GM12878 (cell line): Measurements from ENCODE around the gene GRB10. TPM values are rescaled to one million over a fixed set of nuclear protein-coding genes. Genes with fewer than 3 reads are reported as not detected.

Experiments used
- ATAC-seq: fragments of 200-7000 bp; cut with Tn5 transposase; 3 replicates; pipeline ENCODE4 v1.9.1; 2020; ENCODE audit warnings: mild to moderate bottlenecking, moderate library complexity
- BruUV-seq: library from RNA; stranded (reverse); fragments of 400-500 nt; replicated peaks from 2 replicates; lab custom pipeline; 2021; lab: Mats Ljungman, UMichigan
- CTCF ChIA-PET: fragments of 300-600 bp; sonication (Branson Sonifier 250); formaldehyde crosslinking; extraction: SDS; loops from one replicate; lab custom pipeline; 2021; ENCODE audit warnings: inconsistent platforms; lab: Yijun Ruan, JAX
- POLR2A ChIA-PET: fragments of 350-600 bp; formaldehyde crosslinking; extraction: SDS; loops from one replicate; lab custom pipeline; 2021; ENCODE audit warnings: inconsistent platforms; lab: Charles Lee
- RAD21 ChIA-PET: fragments of 300-600 bp; sonication (Branson Sonifier 250); formaldehyde crosslinking; loops from one replicate; lab custom pipeline; 2023; ENCODE audit warnings: antibody characterized with exemption; ENCODE audit not compliant: unreplicated experiment; lab: Charles Lee
- SMC1A ChIA-PET: fragments of 300-600 bp; sonication (Branson Sonifier 250); formaldehyde crosslinking; loops from one replicate; lab custom pipeline; 2023; ENCODE audit not compliant: unreplicated experiment, uncharacterized antibody; lab: Charles Lee
- DNase-seq: peaks from one replicate; pipeline ENCODE4 v3.0.0-alpha.2; 2011; ENCODE audit warnings: low read depth, low spot score
- FAIRE-seq: peaks from 3 replicates; lab custom pipeline; 2011; peaks lifted over from hg19 to GRCh38; lab: Jason Lieb, UNC
- H2AFZ ChIP-seq: 2 replicates; pipeline ENCODE4 v1.6.0; 2011; ENCODE audit warnings: low read depth, low read length, control low read depth; ENCODE audit not compliant: control insufficient read depth
- H3K27ac ChIP-seq: 2 replicates; pipeline ENCODE4 v1.5.1; 2011; ENCODE audit warnings: control low read depth; ENCODE audit not compliant: control insufficient read depth, insufficient read depth
- H3K27me3 ChIP-seq, 2 experiments: replicated peaks in 1 of 2; 2 replicates each; pipeline versions ENCODE4 v1.6.0 to v1.6.1; 2011; ENCODE audit warnings: low read length in 1 of 2; ENCODE audit not compliant: control insufficient read depth in 2 of 2, insufficient read depth in 2 of 2
- H3K36me3 ChIP-seq, 2 experiments: 2 replicates each; pipeline ENCODE4 v1.5.1; 2011; ENCODE audit warnings: low read length in 1 of 2; ENCODE audit not compliant: control insufficient read depth in 2 of 2, insufficient read depth in 2 of 2
- H3K4me1 ChIP-seq: 2 replicates; pipeline ENCODE4 v1.6.1; 2011; ENCODE audit warnings: mild to moderate bottlenecking, low read length, moderate library complexity, mixed read lengths; ENCODE audit not compliant: control insufficient read depth, insufficient read depth
- H3K4me2 ChIP-seq: 2 replicates; pipeline ENCODE4 v1.6.0; 2011; ENCODE audit warnings: control low read depth; ENCODE audit not compliant: control insufficient read depth, insufficient read depth
- H3K4me3 ChIP-seq: fragments of 200-600 bp; sonication (generic); 2 replicates; pipeline ENCODE4 v1.5.1; 2016
- H3K79me2 ChIP-seq: 2 replicates; pipeline ENCODE4 v1.6.0; 2011; ENCODE audit warnings: low read length; ENCODE audit not compliant: control insufficient read depth, insufficient read depth
- H3K9ac ChIP-seq: 2 replicates; pipeline ENCODE4 v1.8.0; 2011; ENCODE audit warnings: low read length, control low read depth, mixed read lengths; ENCODE audit not compliant: control insufficient read depth, insufficient read depth
- H3K9me3 ChIP-seq: replicated peaks from 3 replicates; pipeline ENCODE4 v1.5.1; 2011; ENCODE audit warnings: mild to moderate bottlenecking, low read length; ENCODE audit not compliant: control insufficient read depth, insufficient read depth
- H4K20me1 ChIP-seq: 2 replicates; pipeline ENCODE4 v1.6.0; 2011; ENCODE audit not compliant: control insufficient read depth, insufficient read depth
- EED ChIP-seq: sonication (generic); IDR thresholded peaks from 2 replicates; pipeline ENCODE4 v1.6.1; 2016; ENCODE audit warnings: antibody characterized with exemption, low read depth
- ELK1 ChIP-seq: IDR thresholded peaks from 2 replicates; pipeline ENCODE4 v1.6.1; 2012; ENCODE audit warnings: low read depth, low read length, improper control_type of control experiment
- FOXM1 ChIP-seq: IDR thresholded peaks from 2 replicates; pipeline ENCODE4 v1.6.1; 2012; ENCODE audit warnings: low read depth, mild to moderate bottlenecking, inconsistent platforms, low read length, moderate library complexity
- IRF3 ChIP-seq: fragments of 450-650 bp; IDR thresholded peaks from 2 replicates; pipeline ENCODE4 v1.6.1; 2014; ENCODE audit warnings: mild to moderate bottlenecking
- PKNOX1 ChIP-seq: fragments of 450-650 bp; IDR thresholded peaks from 2 replicates; pipeline ENCODE4 v1.6.1; 2016; ENCODE audit warnings: mild to moderate bottlenecking
- POLR2AphosphoS5 ChIP-seq: IDR thresholded peaks from 2 replicates; pipeline ENCODE4 v1.6.1; 2011; ENCODE audit warnings: mild to moderate bottlenecking, low read length, inconsistent platforms
- RAD21 ChIP-seq: IDR thresholded peaks from 2 replicates; pipeline ENCODE4 v1.6.1; 2011; ENCODE audit warnings: mild to moderate bottlenecking, low read depth, low read length, moderate library complexity; ENCODE audit not compliant: insufficient read depth
- SMAD1 ChIP-seq: fragments of 450-650 bp; IDR thresholded peaks from 2 replicates; pipeline ENCODE4 v1.6.1; 2018; ENCODE audit warnings: mild to moderate bottlenecking, low read depth; ENCODE audit not compliant: partially characterized antibody
- USF1 ChIP-seq: IDR thresholded peaks from 2 replicates; pipeline ENCODE4 v1.6.1; 2011; ENCODE audit warnings: borderline replicate concordance, low read depth, mild to moderate bottlenecking, moderate library complexity, mixed read lengths, low read length; ENCODE audit not compliant: insufficient read depth; ENCODE audit errors: extremely low read length
- YBX1 ChIP-seq: fragments of 450-650 bp; IDR thresholded peaks from 2 replicates; pipeline ENCODE4 v1.6.1; 2016; ENCODE audit warnings: antibody characterized with exemption
- ZNF217 ChIP-seq: fragments of 450-650 bp; IDR thresholded peaks from 2 replicates; pipeline ENCODE4 v1.6.1; 2017; ENCODE audit warnings: antibody characterized with exemption, mild to moderate bottlenecking
- WGBS: methylation state at CpG from one replicate; pipeline ENCODE4 v1.1.6; 2016; ENCODE audit warnings: low lambda C conversion rate; ENCODE audit not compliant: insufficient replicate concordance, insufficient coverage; ENCODE audit errors: missing lambda C conversion rate; 5-methylcytosine and 5-hydroxymethylcytosine counted together
- in situ Hi-C: fragments of 300-500 bp; cut with MboI; formaldehyde crosslinking; loops from 9 replicates; pipeline ENCODE4 v1.14.3; 2018; ENCODE audit warnings: mixed read lengths
- intact Hi-C: fragments of 100-400 bp; cut with micrococcal nuclease; formaldehyde crosslinking; loops from one replicate; pipeline ENCODE4 v1.14.2; 2022; ENCODE audit not compliant: unreplicated experiment
- polyA plus RNA-seq, 11 experiments: library from polyadenylated mRNA; depleted of rRNA in 4 of 11; unstranded in 6 of 11; stranded (reverse) in 5 of 11; fragments of >200 nt; fragmentation: Nextera tagmentation in 4 of 11; fragmentation: Illumina TruSeq in 1 of 11; extraction: Ambion mirVana in 4 of 11; extraction: Trizol in 1 of 11; gene quantifications; 1 replicate in 1 of 11; 2 replicates in 10 of 11; pipeline versions ENCODE4 v1.2.1 to v1.2.3, GENCODE V29; 2011 to 2016; ENCODE audit warnings: inconsistent platforms in 2 of 11, missing spikeins in 2 of 11, low read depth in 1 of 11
- total RNA-seq, 4 experiments: library from RNA; depleted of rRNA in 3 of 4; stranded (reverse); fragments of >200 nt in 3 of 4; fragmentation: Illumina TruSeq in 1 of 4; extraction: Trizol in 1 of 4; gene quantifications; 2 replicates each; pipeline versions ENCODE4 v1.2.1 to v1.2.3, GENCODE V29; 2013 to 2021
- TF ChIP-seq, protein P1 (sequence below): IDR thresholded peaks from 2 replicates; pipeline ENCODE4 v1.6.1; 2011; ENCODE audit warnings: low read depth, mild to moderate bottlenecking, low read length, moderate library complexity, borderline replicate concordance; ENCODE audit errors: extremely low read depth

Gene GRB10
- total and polyA plus RNA-seq, 10 of the 15 experiments (the other 5 are each of a cell fraction or from before 2014, with no cell fraction given) = 0.04 to 0.33 TPM; not detected in 8

- RAD21 ChIA-PET = no interaction called here
- Histone ChIP-seq H3K27me3 (peaks cover 2 to 3% of the 10 kb centered on the region in 2 experiments; a peak in 2 of 4 replicates), H2AFZ (no peak overlapping the region), H3K9me3 (no peaks in the 10 kb centered on the region), H4K20me1 (no peaks in the 10 kb centered on the region), H3K36me3 (no peaks in the 10 kb centered on the region), H3K9ac (no peak overlapping the region), H3K27ac (no peak overlapping the region), H3K4me2 (no peak overlapping the region), H3K4me3 (no peak overlapping the region), H3K4me1 (no peaks in the 10 kb centered on the region), H3K79me2 (no peaks in the 10 kb centered on the region)
- FAIRE-seq (peak; percentile 23), ATAC-seq (no peak), DNase-seq (no peak)
- CTCF ChIA-PET = no interaction called here
- TF ChIP-seq ELK1 (no peak), IRF3 (no peak), ZNF217 (no peak)
- TF ChIP-seq, protein P1, sequence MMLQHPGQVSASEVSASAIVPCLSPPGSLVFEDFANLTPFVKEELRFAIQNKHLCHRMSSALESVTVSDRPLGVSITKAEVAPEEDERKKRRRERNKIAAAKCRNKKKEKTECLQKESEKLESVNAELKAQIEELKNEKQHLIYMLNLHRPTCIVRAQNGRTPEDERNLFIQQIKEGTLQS = no peak
- SMC1A ChIA-PET = no interaction called here
- in situ Hi-C loops (no loop called here), intact Hi-C loops (no loop called here)
- BruUV-seq = no TSS peak
- POLR2A ChIA-PET = no interaction called here
These were observed 83.6 kb downstream of the GRB10 start for GRCh38 chr7:50699143-50699542.

GRCh38 chr7:50697748-50698147 is 84.9 kb downstream of the GRB10 start:
- ChIA-PET RAD21 (interaction anchor here (1.4 kb wide), 1 partner anchor 463 kb away, joined by 4 read pairs; no protein-coding TSS in a partner anchor), SMC1A (no interaction called here), CTCF (no interaction called here), POLR2A (no interaction called here)
- ATAC-seq (no peak), DNase-seq (no peak), FAIRE-seq (no peak)
- in situ Hi-C loops = no loop called here
- BruUV-seq = no TSS peak
- intact Hi-C loops = no loop called here
- H3K9me3 ChIP-seq = no peaks in the 10 kb centered on the region
- WGBS = 10% methylated on average over 1 of the region's 1 CpG
- H3K9ac ChIP-seq = no peak overlapping the region
- no peak overlapping the region for H3K4me2 ChIP-seq
- no peaks in the 10 kb centered on the region for H3K36me3 ChIP-seq
- no peak overlapping the region for H3K4me3 ChIP-seq
- no peaks in the 10 kb centered on the region for H3K79me2 ChIP-seq
- H4K20me1 ChIP-seq = no peaks in the 10 kb centered on the region
- no peaks in the 10 kb centered on the region for H3K4me1 ChIP-seq
- no peak overlapping the region for H2AFZ ChIP-seq
- no peak overlapping the region for H3K27ac ChIP-seq
- H3K27me3 ChIP-seq = peaks cover 2 to 3% of the 10 kb centered on the region in 2 experiments; a peak in 3 of 4 replicates
- TF ChIP-seq FOXM1 = no peak
- TF ChIP-seq EED = no peak
- TF ChIP-seq RAD21 = no peak
- TF ChIP-seq PKNOX1 = no peak
- no peak for TF ChIP-seq POLR2AphosphoS5
- TF ChIP-seq SMAD1 = no peak
- no peak for TF ChIP-seq YBX1
- TF ChIP-seq USF1 = no peak
